ENCODE data around the gene C11orf24. TPM values are rescaled to one million over a fixed set of nuclear protein-coding genes. Genes with fewer than 3 reads are reported as not detected.

The C11orf24 gene
- total and polyA plus RNA-seq, 2 of the 4 experiments (the other 2 are of a cell fraction), result 42.5 to 135 TPM

DNA sequence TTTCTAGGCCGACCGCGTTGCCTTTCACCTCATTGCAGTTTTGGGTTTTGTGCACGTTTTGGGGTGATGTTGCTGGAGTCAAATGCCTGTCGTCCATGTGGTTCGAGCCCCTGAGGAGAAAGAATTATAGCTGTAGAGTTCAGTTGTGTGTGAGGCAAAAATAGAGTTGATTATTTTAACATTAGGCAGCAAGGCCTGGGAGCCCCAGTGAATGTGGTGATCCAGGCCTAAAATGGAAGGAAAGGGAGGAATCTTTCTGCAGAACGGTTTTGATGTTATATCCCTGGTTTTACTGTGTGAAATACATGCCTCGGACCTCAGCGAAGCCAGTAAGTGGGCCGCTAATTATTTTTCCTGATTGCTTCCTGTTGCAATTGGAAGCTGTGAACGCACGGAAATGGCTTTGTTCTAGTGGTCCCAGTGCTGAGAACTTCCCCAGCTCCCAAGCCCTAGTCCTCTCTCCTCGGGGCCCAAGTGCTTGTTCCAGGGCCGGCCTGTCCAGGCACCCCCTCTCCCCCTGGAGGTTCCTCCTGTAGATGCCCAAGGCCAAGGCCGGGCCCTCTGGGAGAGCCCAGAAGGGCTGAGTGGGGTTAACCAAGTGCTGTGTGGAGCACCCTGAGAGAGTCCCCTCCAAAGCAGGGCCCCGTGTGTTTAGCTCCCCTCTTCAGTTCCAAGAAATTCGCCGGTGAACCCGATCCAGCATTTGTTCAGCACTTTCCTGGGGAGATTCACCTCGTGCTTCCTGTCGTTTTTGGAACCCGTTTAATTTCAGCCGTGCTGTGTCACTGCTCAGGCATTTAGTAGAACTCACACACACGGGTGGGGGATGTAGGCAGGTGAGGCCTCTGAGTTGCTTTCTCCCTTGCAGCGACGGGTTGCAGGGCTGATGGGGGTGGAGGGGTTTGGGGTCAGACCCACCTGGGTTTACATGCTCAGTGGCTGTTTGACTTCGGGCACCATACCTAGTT, 42.7 kb upstream of the C11orf24 start:
- Histone ChIP-seq H3K18ac (ENCODE audit: low read depth, low read length) (peak overlapping the region; percentile 30), H3K4me1 (ENCODE audit: control insufficient read depth, insufficient read depth, low read length) (peaks cover 13% of the 10 kb centered on the region), H3K14ac (replicated peaks; ENCODE audit: low read depth, low read length) (peak overlapping the region; percentile 32), H3K36me3 (ENCODE audit: control insufficient read depth, insufficient read depth, low read length) (no peaks in the 10 kb centered on the region), H2BK5ac (ENCODE audit: low read depth, low read length, poor library complexity, severe bottlenecking) (peak overlapping the region; percentile 47), H3K9me1 (ENCODE audit: insufficient read depth, low read length) (0 out of 2 replicates have a peak, but pooled peaks cover 3% of the 10 kb centered on the region), H3K4ac (ENCODE audit: low read depth, low read length) (peak overlapping the region; percentile 69), H2AFZ (replicated peaks; ENCODE audit: low read length, poor library complexity) (peak overlapping the region; percentile 79), H2BK120ac (ENCODE audit: low read depth, low read length) (peak overlapping the region; percentile 21; the same call in 1 of the 2 replicates), H2AK9ac (replicated peaks; ENCODE audit: low read depth, low read length, poor library complexity) (peak overlapping the region; percentile 88), H4K8ac (ENCODE audit: low read depth in 2 of 2, low read length in 2 of 2) (peak overlapping the region; percentile 46 to 59), H3K79me1 (ENCODE audit: low read depth in 1 of 2, low read length in 2 of 2) (peaks cover 18 to 51% of the 10 kb centered on the region in 2 experiments), H3K4me3 (ENCODE audit: insufficient read depth, low read depth, low read length) (peak overlapping the region; percentile 64), H2BK20ac (ENCODE audit: low read depth, low read length) (peak overlapping the region; percentile 23), H3K27ac (ENCODE audit: insufficient read depth, low read length) (peak overlapping the region; percentile 71), H3K9me3 (ENCODE audit: control insufficient read depth, insufficient read depth, low read length) (no peaks in the 10 kb centered on the region), H3K27me3 (ENCODE audit: control insufficient read depth, insufficient read depth, low read length) (no peaks in the 10 kb centered on the region), H3K56ac (ENCODE audit: extremely low read depth, insufficient read depth, low read length) (peak overlapping the region; percentile 5; the same call in 1 of the 2 replicates), H4K5ac (ENCODE audit: low read depth, low read length) (peak overlapping the region; percentile 73), H3K4me2 (ENCODE audit: low read depth, low read length) (peak overlapping the region; percentile 86), H2AK5ac (ENCODE audit: low read depth, low read length) (peak overlapping the region; percentile 44), H3K9ac (ENCODE audit: low read depth, low read length) (peak overlapping the region; percentile 54), H4K20me1 (ENCODE audit: insufficient read depth, low read length) (peaks cover 32% of the 10 kb centered on the region), H4K91ac (ENCODE audit: insufficient read depth, low read depth, low read length) (peak overlapping the region; percentile 43), H2BK15ac (ENCODE audit: low read depth, low read length) (peak overlapping the region; percentile 1; the same call in 1 of the 3 replicates), H3K23ac (ENCODE audit: low read depth, low read length) (peak overlapping the region; percentile 57)
- CTCF ChIA-PET, result interaction anchor here (0.8 kb wide), 1 partner anchor 60 kb away, joined by 3 read pairs; no protein-coding TSS in a partner anchor
- in situ Hi-C loops (cut with MboI; ENCODE audit: low sequenced_read_pairs) (no loop called here), dilution Hi-C loops (cut with HindIII; ENCODE audit: low sequenced_read_pairs, unreplicated experiment) (no loop called here), intact Hi-C loops (cut with micrococcal nuclease) (loop anchor here (1.0 to 5.0 kb wide), 3 partner anchors 40 to 133 kb away; no protein-coding TSS in a partner anchor)
- no TSS peak for BruUV-seq (replicated peaks)
- DNase-seq (peak; percentile 59), ATAC-seq (ENCODE audit: low read depth) (peak; percentile 25)
- WGBS, 2 experiments (ENCODE audit: extremely low coverage in 2 of 2, insufficient read length in 1 of 2), result 18% methylated on average over 9 of the region's 27 CpGs; no CpG with 5 or more reads in 1 of the 2 experiments
- POLR2A ChIA-PET (ENCODE audit: unreplicated experiment), result no interaction called here
- no peak for TF ChIP-seq NFE2L2 (IDR thresholded peaks at IDR 0.05; ENCODE audit: low read depth, low read length)
- TF ChIP-seq RAD21 (IDR thresholded peaks at IDR 0.05; ENCODE audit: low read length), result no peak
- no peak for TF ChIP-seq MAFK (IDR thresholded peaks at IDR 0.05; ENCODE audit: low read depth, low read length)
- TF ChIP-seq, protein P1, sequence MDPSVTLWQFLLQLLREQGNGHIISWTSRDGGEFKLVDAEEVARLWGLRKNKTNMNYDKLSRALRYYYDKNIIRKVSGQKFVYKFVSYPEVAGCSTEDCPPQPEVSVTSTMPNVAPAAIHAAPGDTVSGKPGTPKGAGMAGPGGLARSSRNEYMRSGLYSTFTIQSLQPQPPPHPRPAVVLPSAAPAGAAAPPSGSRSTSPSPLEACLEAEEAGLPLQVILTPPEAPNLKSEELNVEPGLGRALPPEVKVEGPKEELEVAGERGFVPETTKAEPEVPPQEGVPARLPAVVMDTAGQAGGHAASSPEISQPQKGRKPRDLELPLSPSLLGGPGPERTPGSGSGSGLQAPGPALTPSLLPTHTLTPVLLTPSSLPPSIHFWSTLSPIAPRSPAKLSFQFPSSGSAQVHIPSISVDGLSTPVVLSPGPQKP (IDR thresholded peaks at IDR 0.05; ENCODE audit: borderline replicate concordance, low read depth, low read length), result no peak
- TF ChIP-seq, protein P2, sequence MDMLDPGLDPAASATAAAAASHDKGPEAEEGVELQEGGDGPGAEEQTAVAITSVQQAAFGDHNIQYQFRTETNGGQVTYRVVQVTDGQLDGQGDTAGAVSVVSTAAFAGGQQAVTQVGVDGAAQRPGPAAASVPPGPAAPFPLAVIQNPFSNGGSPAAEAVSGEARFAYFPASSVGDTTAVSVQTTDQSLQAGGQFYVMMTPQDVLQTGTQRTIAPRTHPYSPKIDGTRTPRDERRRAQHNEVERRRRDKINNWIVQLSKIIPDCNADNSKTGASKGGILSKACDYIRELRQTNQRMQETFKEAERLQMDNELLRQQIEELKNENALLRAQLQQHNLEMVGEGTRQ (IDR thresholded peaks at IDR 0.05; ENCODE audit: low read depth, low read length), result no peak
- no peak for TF ChIP-seq FOS (IDR thresholded peaks at IDR 0.05; ENCODE audit: low read depth, low read length)
- no peak for TF ChIP-seq SMC3 (IDR thresholded peaks at IDR 0.05; ENCODE audit: low read depth, low read length)
- no peak for TF ChIP-seq CEBPB (IDR thresholded peaks at IDR 0.05; ENCODE audit: low read depth, low read length)
- no peak for TF ChIP-seq BHLHE40 (IDR thresholded peaks at IDR 0.05; ENCODE audit: low read depth, low read length)
- TF ChIP-seq, protein P3, sequence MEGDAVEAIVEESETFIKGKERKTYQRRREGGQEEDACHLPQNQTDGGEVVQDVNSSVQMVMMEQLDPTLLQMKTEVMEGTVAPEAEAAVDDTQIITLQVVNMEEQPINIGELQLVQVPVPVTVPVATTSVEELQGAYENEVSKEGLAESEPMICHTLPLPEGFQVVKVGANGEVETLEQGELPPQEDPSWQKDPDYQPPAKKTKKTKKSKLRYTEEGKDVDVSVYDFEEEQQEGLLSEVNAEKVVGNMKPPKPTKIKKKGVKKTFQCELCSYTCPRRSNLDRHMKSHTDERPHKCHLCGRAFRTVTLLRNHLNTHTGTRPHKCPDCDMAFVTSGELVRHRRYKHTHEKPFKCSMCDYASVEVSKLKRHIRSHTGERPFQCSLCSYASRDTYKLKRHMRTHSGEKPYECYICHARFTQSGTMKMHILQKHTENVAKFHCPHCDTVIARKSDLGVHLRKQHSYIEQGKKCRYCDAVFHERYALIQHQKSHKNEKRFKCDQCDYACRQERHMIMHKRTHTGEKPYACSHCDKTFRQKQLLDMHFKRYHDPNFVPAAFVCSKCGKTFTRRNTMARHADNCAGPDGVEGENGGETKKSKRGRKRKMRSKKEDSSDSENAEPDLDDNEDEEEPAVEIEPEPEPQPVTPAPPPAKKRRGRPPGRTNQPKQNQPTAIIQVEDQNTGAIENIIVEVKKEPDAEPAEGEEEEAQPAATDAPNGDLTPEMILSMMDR (conservative IDR thresholded peaks at IDR 0.05; ENCODE audit: low read depth, low read length), result no peak
- TF ChIP-seq RFX5 (IDR thresholded peaks at IDR 0.05; ENCODE audit: low read depth, low read length), result no peak
- TF ChIP-seq POLR2A (IDR thresholded peaks at IDR 0.05; ENCODE audit: low read depth, low read length), result no peak
- TF ChIP-seq RCOR1 (IDR thresholded peaks at IDR 0.05; ENCODE audit: insufficient replicate concordance, low read length), result no peak
